Measurements from ENCODE around the gene RBBP8. TPM values are rescaled to one million over a fixed set of nuclear protein-coding genes. Genes with fewer than 3 reads are reported as not detected.

RBBP8 gene
- total and polyA plus RNA-seq, 2 experiments from 2014 or later, result 27.1 to 45.2 TPM

DNA sequence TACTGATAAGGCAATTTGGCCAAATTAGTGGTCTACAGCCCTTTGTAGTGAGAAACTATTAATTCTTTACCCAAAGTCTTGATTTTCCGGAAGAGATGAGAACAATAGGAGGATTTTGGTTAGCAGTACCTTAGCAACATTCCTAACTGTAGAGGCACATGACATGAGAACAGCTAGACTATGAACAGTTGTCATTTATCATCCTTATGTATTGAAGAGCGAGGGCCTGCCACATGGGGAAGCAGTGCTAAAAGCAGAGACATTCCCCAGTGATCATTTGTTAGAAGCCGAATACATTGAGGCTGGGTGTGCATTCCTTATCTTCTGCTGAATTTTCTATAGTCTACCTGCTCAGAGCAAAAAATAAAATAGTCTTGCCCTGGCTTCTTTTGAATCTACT lies 65.2 kb downstream of the RBBP8 start:
- WGBS, 2 experiments (ENCODE audit: low coverage in 1 of 2, low lambda C conversion rate in 2 of 2, missing lambda C conversion rate in 2 of 2), result 97% methylated on average over 3 of the region's 3 CpGs
- peaks cover 14% of the 10 kb centered on the region for H3F3A ChIP-seq (ENCODE audit: insufficient read depth)
- H3K27ac ChIP-seq, result no peak overlapping the region
- H3K79me2 ChIP-seq (ENCODE audit: insufficient read depth), result no peaks in the 10 kb centered on the region
- H3K9me3 ChIP-seq (ENCODE audit: low read depth), result no peaks in the 10 kb centered on the region
- no peak for TF ChIP-seq EZH2phosphoT487 (IDR thresholded peaks at IDR 0.05; ENCODE audit: insufficient read depth, low read depth)
- no peak for TF ChIP-seq EZH2 (IDR thresholded peaks at IDR 0.05; ENCODE audit: insufficient read depth, poor library complexity, severe bottlenecking)
- no peak for DNase-seq
- H3K36me3 ChIP-seq (ENCODE audit: low read depth), result peaks cover 3% of the 10 kb centered on the region; the same call in 1 of the 2 replicates
- no peak overlapping the region for H3K4me2 ChIP-seq (ENCODE audit: unreplicated experiment)
- no peaks in the 10 kb centered on the region for H3K27me3 ChIP-seq (replicated peaks; ENCODE audit: insufficient read depth)
- peaks cover 9% of the 10 kb centered on the region for H3K4me1 ChIP-seq (ENCODE audit: insufficient read depth)
- in situ Hi-C loops (cut with MboI), result no loop called here
- H2AFZ ChIP-seq, result no peak overlapping the region
- no peaks in the 10 kb centered on the region for H4K20me1 ChIP-seq (ENCODE audit: insufficient read depth)
- no peak overlapping the region for H3K4me3 ChIP-seq
- H3K9me2 ChIP-seq (ENCODE audit: insufficient read depth), result no peaks in the 10 kb centered on the region
- no peak overlapping the region for H3K9ac ChIP-seq

DNA sequence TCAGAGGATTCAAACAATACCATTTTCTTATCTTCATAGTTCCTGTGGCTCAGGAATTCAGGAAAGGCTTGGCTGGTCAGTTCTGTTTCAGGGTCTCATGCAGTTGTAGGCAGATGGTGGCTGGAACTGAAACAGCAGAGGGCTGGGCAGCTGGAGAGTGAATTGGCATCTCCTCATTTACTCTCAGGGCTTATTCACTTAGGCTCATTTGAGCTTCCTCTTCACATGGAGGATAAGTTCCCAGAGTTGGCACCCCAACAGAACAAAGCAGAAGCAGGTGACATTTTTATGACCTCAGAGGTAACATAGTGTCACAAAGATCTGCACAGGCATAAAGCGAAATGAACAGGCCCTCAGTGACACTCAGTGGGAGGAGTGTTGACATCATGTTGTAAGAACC lies 66.1 kb downstream of the RBBP8 start:
- TF ChIP-seq EZH2phosphoT487 (IDR thresholded peaks at IDR 0.05; ENCODE audit: insufficient read depth, low read depth), result no peak
- TF ChIP-seq EZH2 (IDR thresholded peaks at IDR 0.05; ENCODE audit: insufficient read depth, poor library complexity, severe bottlenecking), result no peak
- Histone ChIP-seq H3K27me3 (replicated peaks; ENCODE audit: insufficient read depth) (no peaks in the 10 kb centered on the region), H3K79me2 (ENCODE audit: insufficient read depth) (no peaks in the 10 kb centered on the region), H3K27ac (no peak overlapping the region), H3K4me3 (no peak overlapping the region), H4K20me1 (ENCODE audit: insufficient read depth) (no peaks in the 10 kb centered on the region), H3K9ac (no peak overlapping the region), H2AFZ (no peak overlapping the region), H3K4me2 (ENCODE audit: unreplicated experiment) (no peak overlapping the region), H3K9me2 (ENCODE audit: insufficient read depth) (no peaks in the 10 kb centered on the region), H3K9me3 (ENCODE audit: low read depth) (no peaks in the 10 kb centered on the region), H3K36me3 (ENCODE audit: low read depth) (no peaks in the 10 kb centered on the region; the same call in 1 of the 2 replicates), H3F3A (ENCODE audit: insufficient read depth) (peaks cover 14% of the 10 kb centered on the region), H3K4me1 (ENCODE audit: insufficient read depth) (peaks cover 9% of the 10 kb centered on the region)
- peak; percentile 45 for DNase-seq
- in situ Hi-C loops (cut with MboI), result no loop called here
- WGBS, 2 experiments (ENCODE audit: low coverage in 1 of 2, low lambda C conversion rate in 2 of 2, missing lambda C conversion rate in 2 of 2), result 100% methylated on average over 1 of the region's 1 CpG

DNA sequence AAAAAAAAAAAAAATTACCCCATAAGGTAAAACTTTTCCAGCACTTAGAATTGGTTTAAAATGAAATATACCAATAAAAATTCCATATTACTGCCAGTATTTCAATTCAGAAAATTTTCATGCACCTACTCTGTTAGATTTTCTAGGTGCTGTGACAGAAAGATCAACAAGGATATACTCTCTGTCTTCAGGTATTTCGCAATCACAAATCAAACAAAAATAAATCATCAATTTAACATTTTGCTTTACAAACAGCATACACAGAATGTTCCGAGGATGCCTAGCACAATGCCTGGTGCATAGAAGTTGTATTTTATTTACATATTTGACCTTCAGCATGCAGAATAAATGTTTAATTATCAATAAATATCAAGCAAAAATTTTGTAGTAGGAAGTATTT lies 66.5 kb downstream of the RBBP8 start:
- in situ Hi-C loops (cut with MboI), result no loop called here
- no peak overlapping the region for H3K9ac ChIP-seq
- WGBS, 2 experiments (ENCODE audit: low coverage in 1 of 2, low lambda C conversion rate in 2 of 2, missing lambda C conversion rate in 2 of 2), result 97 to 99% methylated on average over 2 of the region's 2 CpGs
- TF ChIP-seq EZH2phosphoT487 (IDR thresholded peaks at IDR 0.05; ENCODE audit: insufficient read depth, low read depth), result no peak
- no peak for TF ChIP-seq EZH2 (IDR thresholded peaks at IDR 0.05; ENCODE audit: insufficient read depth, poor library complexity, severe bottlenecking)
- peaks cover 9% of the 10 kb centered on the region for H3K4me1 ChIP-seq (ENCODE audit: insufficient read depth)
- no peak overlapping the region for H3K4me2 ChIP-seq (ENCODE audit: unreplicated experiment)
- H3K4me3 ChIP-seq, result no peak overlapping the region
- DNase-seq, result no peak
- no peaks in the 10 kb centered on the region for H3K9me2 ChIP-seq (ENCODE audit: insufficient read depth)
- no peaks in the 10 kb centered on the region for H3K79me2 ChIP-seq (ENCODE audit: insufficient read depth)
- no peak overlapping the region for H2AFZ ChIP-seq
- H3F3A ChIP-seq (ENCODE audit: insufficient read depth), result peaks cover 14% of the 10 kb centered on the region
- H3K27ac ChIP-seq, result no peak overlapping the region
- no peaks in the 10 kb centered on the region for H4K20me1 ChIP-seq (ENCODE audit: insufficient read depth)
- no peaks in the 10 kb centered on the region; the same call in 1 of the 2 replicates for H3K36me3 ChIP-seq (ENCODE audit: low read depth)
- no peaks in the 10 kb centered on the region for H3K27me3 ChIP-seq (replicated peaks; ENCODE audit: insufficient read depth)
- no peaks in the 10 kb centered on the region for H3K9me3 ChIP-seq (ENCODE audit: low read depth)

DNA sequence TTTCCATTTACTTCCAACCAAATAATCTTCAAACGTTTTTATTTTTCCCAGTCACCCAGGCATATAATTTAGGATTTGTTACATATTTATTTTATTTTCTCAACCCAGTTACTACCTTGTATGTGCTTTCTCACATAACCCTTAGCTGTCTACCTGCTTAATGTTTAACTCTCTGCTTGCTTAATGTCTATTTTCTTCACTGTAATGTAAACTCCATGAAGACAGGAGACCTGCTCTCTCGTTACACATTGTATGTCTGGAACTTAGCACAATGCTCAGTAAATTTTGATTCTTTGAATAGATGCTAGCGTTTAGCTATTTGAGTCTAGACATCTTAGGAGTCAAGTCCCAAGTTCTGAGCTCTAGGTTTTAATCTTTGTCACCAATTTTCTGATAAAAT lies 70.2 kb downstream of the RBBP8 start:
- Histone ChIP-seq H3K27ac (no peak overlapping the region), H3K9me2 (ENCODE audit: insufficient read depth) (no peaks in the 10 kb centered on the region), H3K4me1 (ENCODE audit: insufficient read depth) (peaks cover 9% of the 10 kb centered on the region), H3K36me3 (ENCODE audit: low read depth) (no peaks in the 10 kb centered on the region; the same call in 1 of the 2 replicates), H4K20me1 (ENCODE audit: insufficient read depth) (no peaks in the 10 kb centered on the region), H3K9me3 (ENCODE audit: low read depth) (no peaks in the 10 kb centered on the region), H2AFZ (no peak overlapping the region), H3K9ac (no peak overlapping the region), H3K4me2 (ENCODE audit: unreplicated experiment) (no peak overlapping the region), H3K4me3 (no peak overlapping the region), H3K79me2 (ENCODE audit: insufficient read depth) (no peaks in the 10 kb centered on the region), H3F3A (ENCODE audit: insufficient read depth) (peaks cover 14% of the 10 kb centered on the region), H3K27me3 (replicated peaks; ENCODE audit: insufficient read depth) (no peaks in the 10 kb centered on the region)
- TF ChIP-seq EZH2 (IDR thresholded peaks at IDR 0.05; ENCODE audit: insufficient read depth, poor library complexity, severe bottlenecking) (no peak), EZH2phosphoT487 (IDR thresholded peaks at IDR 0.05; ENCODE audit: insufficient read depth, low read depth) (no peak)
- no peak for DNase-seq
- WGBS, 2 experiments (ENCODE audit: low coverage in 1 of 2, low lambda C conversion rate in 2 of 2, missing lambda C conversion rate in 2 of 2), result 98 to 99% methylated on average over 3 of the region's 3 CpGs
- in situ Hi-C loops (cut with MboI), result no loop called here

DNA sequence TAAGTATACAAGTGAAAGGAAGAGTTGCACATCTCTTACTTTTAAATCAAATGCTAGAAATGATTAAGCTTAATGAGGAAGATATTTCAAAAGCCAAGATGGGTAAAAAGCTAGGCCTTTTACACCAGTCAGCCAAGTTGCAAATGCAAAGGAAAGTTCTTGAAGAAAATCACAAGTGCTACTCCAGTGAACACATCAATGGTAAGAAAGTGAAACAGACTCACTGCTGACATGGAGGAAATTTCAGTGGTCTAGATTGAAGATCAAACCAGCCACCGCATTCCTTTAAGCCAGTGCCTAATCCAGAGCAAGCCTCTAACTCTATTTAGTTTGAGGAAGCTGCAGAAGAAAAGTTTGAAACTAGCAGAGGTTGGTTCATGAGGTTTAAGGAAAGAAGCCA lies 79.1 kb downstream of the RBBP8 start:
- Histone ChIP-seq H3K79me2 (ENCODE audit: insufficient read depth) (no peaks in the 10 kb centered on the region), H3F3A (ENCODE audit: insufficient read depth) (no peaks in the 10 kb centered on the region), H3K4me3 (no peak overlapping the region), H2AFZ (no peak overlapping the region), H3K36me3 (ENCODE audit: low read depth) (0 out of 2 replicates have a peak, but pooled peaks cover 4% of the 10 kb centered on the region), H3K4me2 (ENCODE audit: unreplicated experiment) (no peak overlapping the region), H4K20me1 (ENCODE audit: insufficient read depth) (no peaks in the 10 kb centered on the region), H3K9me3 (ENCODE audit: low read depth) (no peaks in the 10 kb centered on the region), H3K27me3 (replicated peaks; ENCODE audit: insufficient read depth) (no peaks in the 10 kb centered on the region), H3K4me1 (ENCODE audit: insufficient read depth) (no peaks in the 10 kb centered on the region), H3K27ac (no peak overlapping the region), H3K9ac (no peak overlapping the region), H3K9me2 (ENCODE audit: insufficient read depth) (no peaks in the 10 kb centered on the region)
- TF ChIP-seq EZH2 (IDR thresholded peaks at IDR 0.05; ENCODE audit: insufficient read depth, poor library complexity, severe bottlenecking), result no peak
- no peak for TF ChIP-seq EZH2phosphoT487 (IDR thresholded peaks at IDR 0.05; ENCODE audit: insufficient read depth, low read depth)
- no peak for DNase-seq
- WGBS, 2 experiments (ENCODE audit: low coverage in 1 of 2, low lambda C conversion rate in 2 of 2, missing lambda C conversion rate in 2 of 2), result 100% methylated on average over 1 of the region's 1 CpG
- in situ Hi-C loops (cut with MboI), result no loop called here

Data from GM23248 (cell line).